ENCODE results near the gene SLC20A1. TPM values are rescaled to one million over a fixed set of nuclear protein-coding genes. Genes with fewer than 3 reads are reported as not detected.
"Not testable (repeated sequence)": the region's sequence is repeated elsewhere in the genome, so short reads cannot be mapped to it uniquely, and the experiment has no call there.

The SLC20A1 gene
- total RNA-seq, 1 experiment from 2014 or later = 295 TPM

DNA sequence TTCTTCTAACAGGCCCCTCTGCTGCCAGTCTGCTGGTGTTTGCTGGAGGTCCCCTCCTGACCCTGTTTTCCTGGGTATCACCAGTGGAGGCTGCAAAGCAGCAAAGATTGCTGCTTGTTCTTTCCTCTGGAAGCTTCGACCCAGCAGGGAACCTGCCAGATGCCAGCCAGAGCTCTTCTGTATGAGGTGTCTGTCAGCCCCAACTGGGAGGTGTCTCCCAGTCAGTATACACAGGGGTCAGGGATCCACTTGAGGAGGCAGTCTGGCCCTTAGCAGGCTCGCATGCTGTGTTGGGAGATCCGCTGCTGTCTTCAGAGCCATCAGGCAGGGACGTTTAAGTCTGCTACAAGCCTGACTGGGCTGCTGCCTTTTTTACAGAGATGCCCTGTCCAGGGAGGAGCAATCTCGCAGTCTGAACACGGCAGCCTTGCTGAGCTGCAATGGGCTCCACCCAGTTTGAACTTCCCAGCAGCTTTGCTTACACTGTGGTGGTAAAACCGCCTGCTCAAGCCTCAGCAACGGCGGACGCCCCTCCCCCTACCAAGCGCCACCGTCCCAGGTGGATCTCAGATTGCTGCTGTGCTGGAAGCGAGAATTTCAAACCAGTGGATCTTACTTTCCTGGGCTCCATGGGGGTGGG is 31.4 kb upstream of the SLC20A1 start:
- Mint-ChIP-seq H3K27me3 (ENCODE audit: insufficient read depth, unreplicated experiment) (no peaks in the 10 kb centered on the region), H3K27ac (ENCODE audit: low read depth, unreplicated experiment) (no peak overlapping the region), H3K4me3 (ENCODE audit: unreplicated experiment) (no peak overlapping the region), H3K4me1 (ENCODE audit: insufficient read depth, unreplicated experiment) (no peaks in the 10 kb centered on the region), H3K9me3 (ENCODE audit: unreplicated experiment) (no peaks in the 10 kb centered on the region), H3K36me3 (ENCODE audit: insufficient read depth, unreplicated experiment) (peaks cover 5% of the 10 kb centered on the region)
- intact Hi-C loops (cut with micrococcal nuclease) = no loop called here
- POLR2A ChIA-PET = no interaction called here
- no TSS peak for BruUV-seq (replicated peaks)
- no peak for TF ChIP-seq CTCF (IDR thresholded peaks at IDR 0.05; ENCODE audit: unreplicated experiment)
- no peak for DNase-seq (ENCODE audit: unreplicated experiment)
- CTCF ChIA-PET = interaction anchor here (0.9 to 1.5 kb wide), 2 partner anchors 9 to 13 kb away, joined by 3 to 4 read pairs; no protein-coding TSS in a partner anchor

DNA sequence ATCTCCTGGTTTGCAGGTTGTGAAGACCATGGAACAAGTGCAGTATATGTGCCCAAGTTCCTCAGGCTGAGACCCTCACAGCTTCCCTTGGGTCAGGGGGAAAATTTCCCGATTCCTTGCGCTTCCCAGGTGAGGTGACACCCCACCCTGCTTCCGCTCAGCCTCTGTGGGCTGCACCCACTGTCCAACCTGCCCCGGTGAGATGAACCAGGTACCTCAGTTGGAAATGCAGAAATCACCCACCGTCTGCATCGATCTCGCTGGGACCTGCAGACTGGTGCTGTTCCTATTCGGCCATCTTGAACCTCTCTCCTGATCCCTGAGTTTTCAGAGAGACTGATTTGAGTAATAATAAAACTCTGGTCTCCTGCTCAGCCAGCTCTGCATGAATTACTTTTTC is 30.7 kb upstream of the SLC20A1 start:
- ChIA-PET POLR2A (no interaction called here), CTCF (no interaction called here)
- Mint-ChIP-seq H3K4me1 (ENCODE audit: insufficient read depth, unreplicated experiment) (no peaks in the 10 kb centered on the region), H3K27ac (ENCODE audit: low read depth, unreplicated experiment) (no peak overlapping the region), H3K9me3 (ENCODE audit: unreplicated experiment) (no peaks in the 10 kb centered on the region), H3K27me3 (ENCODE audit: insufficient read depth, unreplicated experiment) (no peaks in the 10 kb centered on the region), H3K4me3 (ENCODE audit: unreplicated experiment) (no peak overlapping the region), H3K36me3 (ENCODE audit: insufficient read depth, unreplicated experiment) (no peaks in the 10 kb centered on the region)
- no peak for TF ChIP-seq CTCF (IDR thresholded peaks at IDR 0.05; ENCODE audit: unreplicated experiment)
- BruUV-seq (replicated peaks) = no TSS peak
- DNase-seq (ENCODE audit: unreplicated experiment) = no peak
- intact Hi-C loops (cut with micrococcal nuclease) = no loop called here

- H3K4me3 Mint-ChIP-seq (ENCODE audit: unreplicated experiment); H3K4me1 Mint-ChIP-seq (ENCODE audit: insufficient read depth, unreplicated experiment); intact Hi-C loops (cut with micrococcal nuclease); POLR2A ChIA-PET; DNase-seq (ENCODE audit: unreplicated experiment); H3K9me3 Mint-ChIP-seq (ENCODE audit: unreplicated experiment); H3K36me3 Mint-ChIP-seq (ENCODE audit: insufficient read depth, unreplicated experiment); H3K27me3 Mint-ChIP-seq (ENCODE audit: insufficient read depth, unreplicated experiment); BruUV-seq (replicated peaks); H3K27ac Mint-ChIP-seq (ENCODE audit: low read depth, unreplicated experiment): not testable (repeated sequence)
- CTCF ChIA-PET = interaction anchor here (0.7 kb wide), 1 partner anchor 38 kb away, joined by 5 read pairs; no protein-coding TSS in a partner anchor
Observed at GRCh38 chr2:112615798-112616197, 29.9 kb upstream of the SLC20A1 start.

DNA sequence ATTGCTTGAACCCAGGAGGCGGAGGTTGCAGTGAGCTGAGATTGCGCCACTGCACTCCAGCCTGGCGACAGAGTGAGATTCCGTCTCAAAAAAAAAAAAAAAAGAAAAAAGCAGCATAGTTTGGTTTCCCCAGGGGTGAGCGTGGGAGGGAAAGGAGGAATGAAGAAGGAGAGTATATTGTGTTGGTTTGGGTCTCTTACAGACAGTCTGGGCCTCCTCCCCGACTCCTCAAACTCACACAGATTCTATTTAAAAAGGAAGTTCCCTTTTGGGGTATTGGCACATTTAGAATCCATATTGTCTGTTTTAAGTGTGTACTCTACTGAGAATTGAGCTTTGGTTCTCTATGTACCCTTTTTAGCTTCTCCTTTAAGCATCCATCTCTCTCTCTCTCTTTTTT is 27.4 kb upstream of the SLC20A1 start:
- peaks cover 7% of the 10 kb centered on the region for H3K36me3 Mint-ChIP-seq (ENCODE audit: insufficient read depth, unreplicated experiment)
- no peak for TF ChIP-seq CTCF (IDR thresholded peaks at IDR 0.05; ENCODE audit: unreplicated experiment)
- H3K4me1 Mint-ChIP-seq (ENCODE audit: insufficient read depth, unreplicated experiment) = peaks cover 18% of the 10 kb centered on the region
- no peak overlapping the region for H3K4me3 Mint-ChIP-seq (ENCODE audit: unreplicated experiment)
- intact Hi-C loops (cut with micrococcal nuclease) = no loop called here
- H3K27me3 Mint-ChIP-seq (ENCODE audit: insufficient read depth, unreplicated experiment) = no peaks in the 10 kb centered on the region
- no peak overlapping the region for H3K27ac Mint-ChIP-seq (ENCODE audit: low read depth, unreplicated experiment)
- no peak for DNase-seq (ENCODE audit: unreplicated experiment)
- BruUV-seq (replicated peaks) = no TSS peak
- ChIA-PET CTCF (interaction anchor here (0.6 to 0.7 kb wide), 2 partner anchors 28 to 126 kb away, joined by 3 to 7 read pairs; partner anchors contain the start of gene SLC20A1), POLR2A (no interaction called here)
- H3K9me3 Mint-ChIP-seq (ENCODE audit: unreplicated experiment) = no peaks in the 10 kb centered on the region

Measured in MCF 10A (cell line).